HCT116 (cell line): ENCODE results near the gene IFNA1. TPM values are rescaled to one million over a fixed set of nuclear protein-coding genes. Genes with fewer than 3 reads are reported as not detected.

Experiments used
- ATAC-seq: fragments of 200-7000 bp; cut with Tn5 transposase; 2 replicates; pipeline ENCODE4 v1.9.1; 2020; ENCODE audit warnings: mild to moderate bottlenecking, moderate library complexity
- BruUV-seq: library from RNA; stranded (reverse); fragments of 400-500 nt; replicated peaks from 2 replicates; lab custom pipeline; 2021; lab: Mats Ljungman, UMichigan
- CTCF ChIA-PET: fragments of 300-600 bp; sonication (Branson Sonifier 250); formaldehyde crosslinking; loops from one replicate; lab custom pipeline; 2021; ENCODE audit warnings: antibody characterized with exemption; lab: Charles Lee
- POLR2A ChIA-PET: fragments of 300-600, 350-600 bp; sonication (Branson Sonifier 250); formaldehyde crosslinking; loops from one replicate; lab custom pipeline; 2021; ENCODE audit warnings: antibody characterized with exemption; lab: Charles Lee
- RAD21 ChIA-PET, 2 experiments: fragments of 300-600 bp; sonication (Branson Sonifier 250); formaldehyde crosslinking; loops; one replicate each; lab custom pipeline; 2023; ENCODE audit warnings: low total read pairs in 2 of 2; ENCODE audit not compliant: uncharacterized antibody in 2 of 2, unreplicated experiment in 2 of 2, low non-redundant PET in 1 of 2; lab: Charles Lee
- DNase-seq: peaks from one replicate; pipeline ENCODE4 v3.0.0-alpha.2; 2010; ENCODE audit warnings: low read depth, low spot score
- H2AFZ ChIP-seq: fragments of 200-600 bp; shearing (Covaris generic), sonication (generic); 2 replicates; pipeline ENCODE4 v1.6.1; 2017; ENCODE audit warnings: low read depth, mixed run types, mixed read lengths, antibody characterized with exemption, low read length; ENCODE audit not compliant: poor library complexity, severe bottlenecking
- H3K27ac ChIP-seq: 2 replicates; pipeline ENCODE4 v1.5.1; 2012; ENCODE audit warnings: low read depth, low read length
- H3K27me3 ChIP-seq: fragments of 200-600 bp; sonication (generic); 2 replicates; pipeline ENCODE4 v1.6.1; 2016; ENCODE audit warnings: mixed run types, low read length, mixed read lengths; ENCODE audit not compliant: insufficient read depth
- H3K36me3 ChIP-seq, 2 experiments: fragments of 200-500 bp in 1 of 2; fragments of 200-600 bp in 1 of 2; sonication (Bioruptor generic) in 1 of 2; sonication (generic) in 1 of 2; 2 replicates each; pipeline versions ENCODE4 v1.5.1 to v1.6.1; 2014 to 2016; ENCODE audit warnings: low read length in 2 of 2, inconsistent platforms in 1 of 2, mixed read lengths in 1 of 2, mixed run types in 1 of 2; ENCODE audit not compliant: insufficient read depth in 2 of 2, control insufficient read depth in 1 of 2
- H3K4me1 ChIP-seq, 2 experiments: fragments of 200-600 bp in 1 of 2; sonication (generic) in 1 of 2; 2 replicates each; pipeline versions ENCODE4 v1.5.1 to v1.6.1; 2012 to 2017; ENCODE audit warnings: low read length in 2 of 2, inconsistent platforms in 1 of 2, mild to moderate bottlenecking in 1 of 2, mixed read lengths in 1 of 2, mixed run types in 1 of 2, moderate library complexity in 1 of 2; ENCODE audit not compliant: insufficient read depth in 2 of 2, control insufficient read depth in 1 of 2
- H3K4me2 ChIP-seq: fragments of 200-600 bp; sonication (generic); 2 replicates; pipeline ENCODE4 v1.6.1; 2017; ENCODE audit warnings: mixed run types, low read length, mixed read lengths
- H3K4me3 ChIP-seq, 2 experiments: fragments of 200-600 bp in 1 of 2; sonication (generic) in 1 of 2; replicated peaks in 1 of 2; 2 replicates each; pipeline ENCODE4 v1.5.1; 2011 to 2016; ENCODE audit warnings: low read length in 2 of 2, control low read depth in 1 of 2, low read depth in 1 of 2, mild to moderate bottlenecking in 1 of 2, mixed read lengths in 1 of 2, mixed run types in 1 of 2
- H3K79me2 ChIP-seq: fragments of 200-600 bp; sonication (generic); 2 replicates; pipeline ENCODE4 v1.6.1; 2017; ENCODE audit warnings: mild to moderate bottlenecking, mixed run types, low read length, moderate library complexity, mixed read lengths; ENCODE audit not compliant: insufficient read depth
- H3K9ac ChIP-seq: fragments of 200-600 bp; sonication (generic); 2 replicates; pipeline ENCODE4 v1.6.1; 2016; ENCODE audit warnings: low read length, mixed read lengths
- H3K9me2 ChIP-seq: fragments of 200-600 bp; sonication (generic), shearing (Covaris generic); 2 replicates; pipeline ENCODE4 v1.6.1; 2017; ENCODE audit warnings: mixed run types, mild to moderate bottlenecking, moderate library complexity; ENCODE audit not compliant: insufficient read depth
- H3K9me3 ChIP-seq, 2 experiments: fragments of 200-500 bp in 1 of 2; fragments of 200-600 bp in 1 of 2; sonication (Bioruptor generic) in 1 of 2; sonication (generic) in 1 of 2; 2 replicates each; pipeline ENCODE4 v1.6.1; 2014 to 2017; ENCODE audit warnings: low read length in 2 of 2, mixed read lengths in 2 of 2, inconsistent platforms in 1 of 2, low read depth in 1 of 2, mild to moderate bottlenecking in 1 of 2, mixed run types in 1 of 2, moderate library complexity in 1 of 2; ENCODE audit not compliant: control insufficient read depth in 1 of 2, insufficient read depth in 1 of 2
- H4K20me1 ChIP-seq: fragments of 200-600 bp; sonication (generic), shearing (Covaris generic); 2 replicates; pipeline ENCODE4 v1.6.1; 2017; ENCODE audit warnings: mixed run types, mild to moderate bottlenecking, moderate library complexity; ENCODE audit not compliant: insufficient read depth
- ATF3 ChIP-seq: IDR thresholded peaks from 2 replicates; pipeline ENCODE4 v1.6.1; 2012
- CBX3 ChIP-seq: IDR thresholded peaks from 2 replicates; pipeline ENCODE4 v1.6.1; 2012; ENCODE audit warnings: low read depth
- ELF1 ChIP-seq: IDR thresholded peaks from 2 replicates; pipeline ENCODE4 v1.6.1; 2012; ENCODE audit warnings: low read depth, borderline replicate concordance
- FOSL1 ChIP-seq: IDR thresholded peaks from 2 replicates; pipeline ENCODE4 v1.6.1; 2012; ENCODE audit warnings: low read depth
- MAX ChIP-seq: IDR thresholded peaks from 2 replicates; pipeline ENCODE4 v1.6.1; 2012
- POLR2A ChIP-seq: IDR thresholded peaks from 2 replicates; pipeline ENCODE4 v1.7.0; 2011; ENCODE audit warnings: borderline replicate concordance; ENCODE audit not compliant: insufficient read depth, insufficient read length; ENCODE audit errors: extremely low read depth
- RAD21 ChIP-seq: IDR thresholded peaks from 2 replicates; pipeline ENCODE4 v1.6.1; 2012; ENCODE audit warnings: low read depth, mild to moderate bottlenecking
- SP1 ChIP-seq: IDR thresholded peaks from 2 replicates; pipeline ENCODE4 v1.6.1; 2012; ENCODE audit warnings: low read depth
- SRF ChIP-seq: IDR thresholded peaks from 2 replicates; pipeline ENCODE4 v1.6.1; 2012; ENCODE audit warnings: low read depth
- ZNF274 ChIP-seq: fragments of 200-500 bp; sonication (Bioruptor generic); IDR thresholded peaks from 2 replicates; pipeline ENCODE4 v1.6.1; 2014; ENCODE audit warnings: mild to moderate bottlenecking, low read depth, low read length, inconsistent platforms
- intact Hi-C: fragments of 100-400 bp; cut with micrococcal nuclease; formaldehyde crosslinking; loops from 2 replicates; pipeline ENCODE4 v1.10.0; 2022
- total RNA-seq: library from RNA; stranded (reverse); gene quantifications from one replicate; pipeline ENCODE4 v1.2.1, GENCODE V29; 2021; ENCODE audit not compliant: unreplicated experiment

Gene IFNA1
- total RNA-seq, 1 experiment from 2014 or later = not detected

GRCh38 chr9:21450733-21451394 is 10.6 kb downstream of the IFNA1 start:
- Histone ChIP-seq H2AFZ (no peak overlapping the region), H3K36me3 (no peaks in the 10 kb centered on the region), H3K9ac (no peak overlapping the region), H4K20me1 (no peaks in the 10 kb centered on the region), H3K9me3 (no peaks in the 10 kb centered on the region), H3K27ac (no peak overlapping the region), H3K4me2 (no peak overlapping the region), H3K9me2 (no peaks in the 10 kb centered on the region), H3K4me1 (no peaks in the 10 kb centered on the region), H3K27me3 (no peaks in the 10 kb centered on the region), H3K4me3 (no peak overlapping the region), H3K79me2 (no peaks in the 10 kb centered on the region)
- BruUV-seq = no TSS peak
- ATAC-seq (no peak), DNase-seq (no peak)
- POLR2A ChIA-PET = no interaction called here
- RAD21 ChIA-PET = no interaction called here
- TF ChIP-seq FOSL1 = no peak
- intact Hi-C loops = no loop called here
- CTCF ChIA-PET = no interaction called here

GRCh38 chr9:21452681-21453080 is 12.4 kb downstream of the IFNA1 start:
- Histone ChIP-seq H3K4me1 (no peaks in the 10 kb centered on the region), H3K9ac (no peak overlapping the region), H3K4me3 (no peak overlapping the region), H3K27me3 (no peaks in the 10 kb centered on the region), H3K27ac (no peak overlapping the region), H4K20me1 (no peaks in the 10 kb centered on the region), H3K4me2 (no peak overlapping the region), H3K9me2 (no peaks in the 10 kb centered on the region), H3K79me2 (no peaks in the 10 kb centered on the region), H3K9me3 (no peaks in the 10 kb centered on the region), H2AFZ (no peak overlapping the region), H3K36me3 (no peaks in the 10 kb centered on the region)
- TF ChIP-seq SRF = no peak
- TF ChIP-seq ATF3 = no peak
- no peak for TF ChIP-seq RAD21
- TF ChIP-seq CBX3 = no peak
- TF ChIP-seq SP1 = no peak
- TF ChIP-seq ZNF274 = no peak
- TF ChIP-seq MAX = no peak
- TF ChIP-seq POLR2A = no peak
- TF ChIP-seq ELF1 = no peak
- DNase-seq (no peak), ATAC-seq (no peak)
- RAD21 ChIA-PET = no interaction called here
- intact Hi-C loops = no loop called here
- POLR2A ChIA-PET = no interaction called here
- CTCF ChIA-PET = interaction anchor here (1.3 to 1.9 kb wide), 4 partner anchors 13 to 200 kb away, joined by 4 to 10 read pairs (median 6); no protein-coding TSS in a partner anchor
- no TSS peak for BruUV-seq
